ENCODE measurements around the gene PLA2G6. TPM values are rescaled to one million over a fixed set of nuclear protein-coding genes. Genes with fewer than 3 reads are reported as not detected.

Gene PLA2G6
- total and polyA plus RNA-seq, 2 of the 8 experiments (the other 6 are each of a cell fraction or from before 2014, with no cell fraction given) = 13.2 to 21.0 TPM

- Histone ChIP-seq H2AK5ac (ENCODE audit: low read depth, low read length) (no peak overlapping the region), H4K20me1 (replicated peaks in 1 of 2; ENCODE audit: control insufficient read depth in 1 of 2, insufficient read depth in 2 of 2, low read length in 2 of 2) (no peaks in the 10 kb centered on the region), H2AFZ (ENCODE audit: low read length) (no peak overlapping the region), H2BK5ac (ENCODE audit: low read depth, low read length) (no peak overlapping the region), H3K9ac (replicated peaks in 1 of 4; ENCODE audit: extremely low read depth in 1 of 4, low read depth in 3 of 4, low read length in 3 of 4) (no peak overlapping the region), H3K4ac (replicated peaks; ENCODE audit: insufficient read length, low read depth, low read length) (no peak overlapping the region), H3K56ac (replicated peaks; ENCODE audit: insufficient read length, low read depth, low read length) (no peak overlapping the region), H3K4me2 (ENCODE audit: insufficient read depth in 1 of 2, low read depth in 2 of 2, low read length in 2 of 2) (no peak overlapping the region), H3K9me3 (ENCODE audit: insufficient read depth in 2 of 2, low read depth in 1 of 2, low read length in 1 of 2) (no peaks in the 10 kb centered on the region), H4K8ac (ENCODE audit: extremely low read depth, insufficient read depth, low read length) (peak overlapping the region; percentile 68; the same call in 1 of the 2 replicates), H3K27me3 (replicated peaks in 1 of 4; ENCODE audit: control insufficient read depth in 3 of 4, extremely low read depth in 1 of 4, insufficient read depth in 3 of 4, low read length in 3 of 4) (no peaks in the 10 kb centered on the region; a peak in 2 of 7 replicates), H2BK120ac (replicated peaks; ENCODE audit: low read depth, low read length) (no peak overlapping the region), H3K79me1 (ENCODE audit: low read depth, low read length) (no peaks in the 10 kb centered on the region), H3K27ac (ENCODE audit: low read depth, low read length) (no peak overlapping the region), H4K91ac (replicated peaks; ENCODE audit: insufficient read length, low read length) (no peak overlapping the region), H3K79me2 (ENCODE audit: control insufficient read depth in 1 of 2, insufficient read depth in 2 of 2, low read length in 2 of 2) (no peaks in the 10 kb centered on the region), H2BK20ac (ENCODE audit: low read length) (no peak overlapping the region), H3K14ac (ENCODE audit: insufficient read length) (no peak overlapping the region), H3K4me3 (ENCODE audit: extremely low read depth in 1 of 4, insufficient read depth in 2 of 4, low read depth in 3 of 4, low read length in 4 of 4) (no peak overlapping the region), H3K18ac (ENCODE audit: extremely low read depth, low read length) (no peak overlapping the region), H3K4me1 (replicated peaks in 1 of 4; ENCODE audit: control insufficient read depth in 3 of 4, insufficient read depth in 4 of 4, low read length in 3 of 4) (peaks cover 0 to 9% (median 7%) of the 10 kb centered on the region in 4 experiments; a peak in 3 of 7 replicates), H3K23me2 (ENCODE audit: low read depth, low read length) (0 out of 2 replicates have a peak, but pooled peaks cover 1% of the 10 kb centered on the region), H2BK15ac (ENCODE audit: low read length) (no peak overlapping the region), H3K36me3 (ENCODE audit: control insufficient read depth in 2 of 4, insufficient read depth in 4 of 4, low read length in 3 of 4) (no peaks in the 10 kb centered on the region), H4K5ac (ENCODE audit: insufficient read length, low read depth, low read length) (no peak overlapping the region), H3K23ac (ENCODE audit: insufficient read length) (no peak overlapping the region), H2BK12ac (ENCODE audit: low read depth, low read length) (no peak overlapping the region)
- ChIA-PET POLR2A (ENCODE audit: partially characterized antibody) (interaction anchor here (1.3 kb wide), 1 partner anchor 10 kb away, joined by 4 read pairs; no protein-coding TSS in a partner anchor), CTCF (ENCODE audit: partially characterized antibody) (interaction anchor here (1.1 to 10.2 kb wide), 12 partner anchors 11 to 545 kb away, joined by 3 to 194 read pairs (median 10); partner anchors contain the start of gene PICK1)
- FAIRE-seq (no peak), DNase-seq (ENCODE audit: low read depth in 1 of 2, low spot score in 2 of 2) (no peak)
- no peak for TF ChIP-seq CTCF (IDR thresholded peaks at IDR 0.05; ENCODE audit: control extremely low read depth in 1 of 3, insufficient read depth in 1 of 3, low read depth in 1 of 3, low read length in 3 of 3)
- TF ChIP-seq POLR2AphosphoS5 (IDR thresholded peaks at IDR 0.05; ENCODE audit: low read depth, low read length) = no peak
- no peak for TF ChIP-seq CHD2 (IDR thresholded peaks at IDR 0.05; ENCODE audit: low read length)
- TF ChIP-seq CHD1 (IDR thresholded peaks at IDR 0.05; ENCODE audit: low read depth, low read length) = no peak
- no peak for TF ChIP-seq BCL11A (IDR thresholded peaks at IDR 0.05; ENCODE audit: low read depth in 2 of 2, low read length in 2 of 2)
- no peak for TF ChIP-seq KDM5A (IDR thresholded peaks at IDR 0.05; ENCODE audit: low read length)
- no peak for TF ChIP-seq BACH1 (IDR thresholded peaks at IDR 0.05; ENCODE audit: low read length)
- WGBS, 2 experiments (ENCODE audit: extremely low coverage in 1 of 2, insufficient coverage in 1 of 2, insufficient read length in 1 of 2, insufficient replicate concordance in 2 of 2, low coverage in 1 of 2, low lambda C conversion rate in 2 of 2, missing lambda C conversion rate in 1 of 2) = 91% methylated on average over 8 of the region's 22 CpGs; no CpG with 5 or more reads in 1 of the 2 experiments
Observed at GRCh38 chr22:38112381-38112780, 69.2 kb downstream of the PLA2G6 start.
